Suprapubic skin (tissue), 4 donors: ENCODE results near the gene RBM14.

Experiments used
- EP300 ChIP-seq: sonication (generic); formaldehyde crosslinking; IDR thresholded peaks from one replicate; pipeline ENCODE4 v1.6.1; 2017; ENCODE audit warnings: antibody characterized with exemption
- POLR2A ChIP-seq, 2 donors: fragments of 450-650 bp; IDR thresholded peaks; one replicate each; pipeline ENCODE4 v1.6.1; 2017; ENCODE audit warnings: antibody characterized with exemption in 2 of 2, mild to moderate bottlenecking in 2 of 2, moderate library complexity in 2 of 2
- POLR2AphosphoS5 ChIP-seq, 3 donors: sonication (generic); formaldehyde crosslinking; IDR thresholded peaks; one replicate each; pipeline ENCODE4 v1.6.1; 2017; ENCODE audit warnings: antibody characterized with exemption in 3 of 3
- TF ChIP-seq, protein P1 (sequence below), 2 donors: fragments of 200-600 bp in 1 of 2; fragments of 450-650 bp in 1 of 2; sonication (generic) in 1 of 2; IDR thresholded peaks; one replicate each; pipeline ENCODE4 v1.5.1; 2016 to 2019; ENCODE audit warnings: antibody characterized with exemption in 2 of 2, mild to moderate bottlenecking in 1 of 2, moderate library complexity in 1 of 2

DNA sequence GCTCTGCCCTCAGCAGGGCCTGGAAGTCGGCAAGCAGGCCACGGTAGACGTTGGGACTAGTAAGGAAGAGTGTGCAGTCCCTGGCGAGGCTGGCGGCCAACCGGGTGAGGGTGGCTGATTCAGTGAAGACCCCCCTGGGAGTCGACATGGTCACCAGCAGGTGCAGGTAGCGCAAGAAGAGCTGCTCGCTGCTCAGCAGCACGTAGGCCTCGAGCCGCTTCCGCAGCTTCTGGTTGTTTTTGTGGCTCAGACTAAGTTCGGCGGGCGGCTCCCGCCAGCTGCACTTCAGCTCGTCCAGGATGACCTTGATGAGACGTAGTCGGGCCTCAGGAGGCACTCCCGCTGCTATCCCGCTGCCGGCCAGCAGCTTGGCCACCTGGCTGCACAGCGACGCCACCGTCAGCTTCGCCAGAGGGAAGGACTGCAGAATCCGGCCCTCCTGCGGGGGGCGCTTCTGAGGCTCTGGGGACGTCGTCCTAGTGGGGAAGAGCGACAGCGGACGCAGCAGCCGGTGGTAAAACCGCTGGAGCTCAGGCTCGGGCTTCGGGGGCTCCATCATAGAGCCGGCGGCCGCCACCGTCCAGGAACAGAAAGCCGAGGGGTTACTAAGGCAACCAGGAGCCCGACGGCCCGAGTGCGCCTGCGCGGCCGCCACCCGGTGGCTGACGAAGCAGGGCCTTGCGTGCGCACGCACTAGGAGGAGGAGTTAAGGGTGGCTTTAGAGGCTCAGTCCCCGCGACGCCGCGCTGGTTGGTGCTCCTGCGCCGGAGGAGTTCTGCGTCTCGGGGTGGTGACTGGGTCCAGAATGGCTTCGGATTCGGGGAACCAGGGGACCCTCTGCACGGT lies 23.8 kb upstream of the RBM14 start, which contains the start of the genes CCDC87 and CCS:
- TF ChIP-seq, protein P1, sequence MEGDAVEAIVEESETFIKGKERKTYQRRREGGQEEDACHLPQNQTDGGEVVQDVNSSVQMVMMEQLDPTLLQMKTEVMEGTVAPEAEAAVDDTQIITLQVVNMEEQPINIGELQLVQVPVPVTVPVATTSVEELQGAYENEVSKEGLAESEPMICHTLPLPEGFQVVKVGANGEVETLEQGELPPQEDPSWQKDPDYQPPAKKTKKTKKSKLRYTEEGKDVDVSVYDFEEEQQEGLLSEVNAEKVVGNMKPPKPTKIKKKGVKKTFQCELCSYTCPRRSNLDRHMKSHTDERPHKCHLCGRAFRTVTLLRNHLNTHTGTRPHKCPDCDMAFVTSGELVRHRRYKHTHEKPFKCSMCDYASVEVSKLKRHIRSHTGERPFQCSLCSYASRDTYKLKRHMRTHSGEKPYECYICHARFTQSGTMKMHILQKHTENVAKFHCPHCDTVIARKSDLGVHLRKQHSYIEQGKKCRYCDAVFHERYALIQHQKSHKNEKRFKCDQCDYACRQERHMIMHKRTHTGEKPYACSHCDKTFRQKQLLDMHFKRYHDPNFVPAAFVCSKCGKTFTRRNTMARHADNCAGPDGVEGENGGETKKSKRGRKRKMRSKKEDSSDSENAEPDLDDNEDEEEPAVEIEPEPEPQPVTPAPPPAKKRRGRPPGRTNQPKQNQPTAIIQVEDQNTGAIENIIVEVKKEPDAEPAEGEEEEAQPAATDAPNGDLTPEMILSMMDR (IDR thresholded peaks at IDR 0.05): peak; percentile 57 to 77
- peak in 1 of 2 donors; percentile 75 for TF ChIP-seq POLR2A (IDR thresholded peaks at IDR 0.05)
- peak in 1 of 3 donors; percentile 58 for TF ChIP-seq POLR2AphosphoS5 (IDR thresholded peaks at IDR 0.05)
- no peak for TF ChIP-seq EP300
